ENCODE data around the gene MATN4. TPM values are rescaled to one million over a fixed set of nuclear protein-coding genes. Genes with fewer than 3 reads are reported as not detected.

The MATN4 gene
- total RNA-seq, 3 donors from 2014 or later (not counting 1 experiment from before 2014, with no cell fraction given), result not detected

- no peaks in the 10 kb centered on the region for H3K36me3 Mint-ChIP-seq
- H3K4me3 Mint-ChIP-seq, result no peak overlapping the region
- H3K4me1 Mint-ChIP-seq, result no peaks in the 10 kb centered on the region
- H3K27me3 ChIP-seq (ENCODE audit: control insufficient read depth, insufficient read depth, low read length), result peaks cover 2% of the 10 kb centered on the region
- no peaks in the 10 kb centered on the region for H3K9me3 Mint-ChIP-seq
- H3K4me3 ChIP-seq (ENCODE audit: low read length), result no peak overlapping the region
- H3K36me3 ChIP-seq (ENCODE audit: control insufficient read depth, insufficient read depth, low read length), result no peaks in the 10 kb centered on the region
- no peak overlapping the region for H3K27ac Mint-ChIP-seq
- 82% methylated on average over 2 of the region's 3 CpGs for WGBS (ENCODE audit: insufficient coverage)
- H3K27ac ChIP-seq (ENCODE audit: low read length), result no peak overlapping the region
- peaks cover 23 to 59% of the 10 kb centered on the region in 2 donors for H3K27me3 Mint-ChIP-seq (ENCODE audit: low read depth in 2 of 2)
- no peaks in the 10 kb centered on the region for H3K4me1 ChIP-seq (ENCODE audit: control insufficient read depth, insufficient read depth, low read length)
- intact Hi-C loops (cut with micrococcal nuclease), result no loop called here
- ATAC-seq (no peak), DNase-seq (no peak)
- no peaks in the 10 kb centered on the region for H3K9me3 ChIP-seq (ENCODE audit: control insufficient read depth, insufficient read depth, low read length)
- TF ChIP-seq, protein P1, sequence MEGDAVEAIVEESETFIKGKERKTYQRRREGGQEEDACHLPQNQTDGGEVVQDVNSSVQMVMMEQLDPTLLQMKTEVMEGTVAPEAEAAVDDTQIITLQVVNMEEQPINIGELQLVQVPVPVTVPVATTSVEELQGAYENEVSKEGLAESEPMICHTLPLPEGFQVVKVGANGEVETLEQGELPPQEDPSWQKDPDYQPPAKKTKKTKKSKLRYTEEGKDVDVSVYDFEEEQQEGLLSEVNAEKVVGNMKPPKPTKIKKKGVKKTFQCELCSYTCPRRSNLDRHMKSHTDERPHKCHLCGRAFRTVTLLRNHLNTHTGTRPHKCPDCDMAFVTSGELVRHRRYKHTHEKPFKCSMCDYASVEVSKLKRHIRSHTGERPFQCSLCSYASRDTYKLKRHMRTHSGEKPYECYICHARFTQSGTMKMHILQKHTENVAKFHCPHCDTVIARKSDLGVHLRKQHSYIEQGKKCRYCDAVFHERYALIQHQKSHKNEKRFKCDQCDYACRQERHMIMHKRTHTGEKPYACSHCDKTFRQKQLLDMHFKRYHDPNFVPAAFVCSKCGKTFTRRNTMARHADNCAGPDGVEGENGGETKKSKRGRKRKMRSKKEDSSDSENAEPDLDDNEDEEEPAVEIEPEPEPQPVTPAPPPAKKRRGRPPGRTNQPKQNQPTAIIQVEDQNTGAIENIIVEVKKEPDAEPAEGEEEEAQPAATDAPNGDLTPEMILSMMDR (IDR thresholded peaks at IDR 0.05), result no peak
Observed at GRCh38 chr20:45263556-45264266, 44.4 kb downstream of the MATN4 start.

GRCh38 chr20:45258664-45259063 is 49.4 kb downstream of the MATN4 start:
- ATAC-seq, result no peak
- peaks cover 18 to 35% of the 10 kb centered on the region in 2 donors for H3K27me3 Mint-ChIP-seq (ENCODE audit: low read depth in 2 of 2)
- TF ChIP-seq, protein P1 (IDR thresholded peaks at IDR 0.05), result no peak
- Histone ChIP-seq H3K36me3 (ENCODE audit: control insufficient read depth, insufficient read depth, low read length) (no peaks in the 10 kb centered on the region), H3K4me1 (ENCODE audit: control insufficient read depth, insufficient read depth, low read length) (no peaks in the 10 kb centered on the region), H3K27ac (ENCODE audit: low read length) (no peak overlapping the region), H3K9me3 (ENCODE audit: control insufficient read depth, insufficient read depth, low read length) (no peaks in the 10 kb centered on the region), H3K4me3 (ENCODE audit: low read length) (no peak overlapping the region), H3K27me3 (ENCODE audit: control insufficient read depth, insufficient read depth, low read length) (peaks cover 6% of the 10 kb centered on the region)
- 39% methylated on average over 2 of the region's 2 CpGs for WGBS (ENCODE audit: insufficient coverage)
- no peaks in the 10 kb centered on the region for H3K36me3 Mint-ChIP-seq
- no peak for DNase-seq
- no peaks in the 10 kb centered on the region for H3K4me1 Mint-ChIP-seq
- no peak overlapping the region for H3K4me3 Mint-ChIP-seq
- no peak overlapping the region for H3K27ac Mint-ChIP-seq
- intact Hi-C loops (cut with micrococcal nuclease), result no loop called here
- H3K9me3 Mint-ChIP-seq, result no peaks in the 10 kb centered on the region

GRCh38 chr20:45258259-45258658 is 49.8 kb downstream of the MATN4 start:
- peaks cover 6% of the 10 kb centered on the region for H3K27me3 ChIP-seq (ENCODE audit: control insufficient read depth, insufficient read depth, low read length)
- H3K9me3 ChIP-seq (ENCODE audit: control insufficient read depth, insufficient read depth, low read length), result no peaks in the 10 kb centered on the region
- no peak for ATAC-seq
- Mint-ChIP-seq H3K9me3 (no peaks in the 10 kb centered on the region), H3K36me3 (no peaks in the 10 kb centered on the region), H3K27ac (no peak overlapping the region), H3K4me1 (no peaks in the 10 kb centered on the region), H3K4me3 (no peak overlapping the region), H3K27me3 (ENCODE audit: low read depth in 2 of 2) (peaks cover 19 to 39% of the 10 kb centered on the region in 2 donors)
- TF ChIP-seq, protein P1 (IDR thresholded peaks at IDR 0.05), result no peak
- H3K4me1 ChIP-seq (ENCODE audit: control insufficient read depth, insufficient read depth, low read length), result no peaks in the 10 kb centered on the region
- no peak overlapping the region for H3K4me3 ChIP-seq (ENCODE audit: low read length)
- intact Hi-C loops (cut with micrococcal nuclease), result no loop called here
- H3K36me3 ChIP-seq (ENCODE audit: control insufficient read depth, insufficient read depth, low read length), result no peaks in the 10 kb centered on the region
- no peak for DNase-seq
- 90% methylated on average over 3 of the region's 3 CpGs for WGBS (ENCODE audit: insufficient coverage)
- no peak overlapping the region for H3K27ac ChIP-seq (ENCODE audit: low read length)

- Mint-ChIP-seq H3K36me3 (no peaks in the 10 kb centered on the region), H3K4me3 (no peak overlapping the region), H3K27ac (no peak overlapping the region), H3K27me3 (ENCODE audit: low read depth in 2 of 2) (peaks cover 15 to 35% of the 10 kb centered on the region in 2 donors), H3K4me1 (no peaks in the 10 kb centered on the region), H3K9me3 (no peaks in the 10 kb centered on the region)
- TF ChIP-seq, protein P1 (IDR thresholded peaks at IDR 0.05), result no peak
- intact Hi-C loops (cut with micrococcal nuclease), result no loop called here
- no peak for ATAC-seq
- Histone ChIP-seq H3K27ac (ENCODE audit: low read length) (no peak overlapping the region), H3K27me3 (ENCODE audit: control insufficient read depth, insufficient read depth, low read length) (peaks cover 6% of the 10 kb centered on the region), H3K36me3 (ENCODE audit: control insufficient read depth, insufficient read depth, low read length) (no peaks in the 10 kb centered on the region), H3K4me1 (ENCODE audit: control insufficient read depth, insufficient read depth, low read length) (no peaks in the 10 kb centered on the region), H3K9me3 (ENCODE audit: control insufficient read depth, insufficient read depth, low read length) (no peaks in the 10 kb centered on the region), H3K4me3 (ENCODE audit: low read length) (no peak overlapping the region)
- no peak for DNase-seq
- WGBS (ENCODE audit: insufficient coverage), result 97% methylated on average over 7 of the region's 7 CpGs
Observed at GRCh38 chr20:45257711-45258110, 50.4 kb downstream of the MATN4 start.
